Ureter (tissue), 1 donor: ENCODE measurements around the gene PRKCG. TPM values are rescaled to one million over a fixed set of nuclear protein-coding genes. Genes with fewer than 3 reads are reported as not detected.
"Not testable (repeated sequence)": the region's sequence is repeated elsewhere in the genome, so short reads cannot be mapped to it uniquely, and the experiment has no call there.

Source experiments
- DNase-seq: peaks from one replicate; pipeline ENCODE4 v3.0.0-alpha.2; 2020; ENCODE audit warnings: low spot score
- total RNA-seq: library from RNA; stranded (reverse); gene quantifications from one replicate; pipeline ENCODE4 v1.2.4, GENCODE V29; 2023
- donor health status: DM: yes; HTN: yes; CAD: no.

PRKCG gene
- total RNA-seq, 1 donor from 2014 or later = not detected

- DNase-seq = no peak
Measured at GRCh38 chr19:53944933-53945332, 62.9 kb downstream of the PRKCG start.

- DNase-seq = no peak
Measured at GRCh38 chr19:53945441-53945840, 63.4 kb downstream of the PRKCG start.

GRCh38 chr19:53945998-53946397 lies 64.0 kb downstream of the PRKCG start:
- DNase-seq = no peak

- DNase-seq = no peak
Measured at GRCh38 chr19:53947624-53948023, 65.6 kb downstream of the PRKCG start.

- DNase-seq = not testable (repeated sequence)
Measured at GRCh38 chr19:53948611-53949010, 66.6 kb downstream of the PRKCG start.

- no peak for DNase-seq
Measured at GRCh38 chr19:53951436-53951835, 69.4 kb downstream of the PRKCG start.

GRCh38 chr19:53951947-53952346 lies 70.0 kb downstream of the PRKCG start:
- DNase-seq = no peak

- no peak for DNase-seq
Measured at GRCh38 chr19:53953383-53953782, 71.4 kb downstream of the PRKCG start.

Other genes starting within 250 kb of the PRKCG start
- gene NLRP12, start 57.9 kb upstream of the PRKCG start, total RNA-seq = 0.31 TPM
- 155 TPM for gene MYADM, start 14.3 kb upstream of the PRKCG start, total RNA-seq
- not detected for gene CACNG7, start 27.1 kb downstream of the PRKCG start, total RNA-seq
- 0.08 TPM for gene CACNG8, start 80.7 kb downstream of the PRKCG start, total RNA-seq
- gene CACNG6, start 109.4 kb downstream of the PRKCG start, total RNA-seq = not detected
- gene VSTM1, start 181.7 kb downstream of the PRKCG start, total RNA-seq = not detected
- not detected for gene TARM1, start 199.2 kb downstream of the PRKCG start, total RNA-seq
- 1.7 TPM for gene OSCAR, start 218.6 kb downstream of the PRKCG start, total RNA-seq
- 126 TPM for gene NDUFA3, start 220.7 kb downstream of the PRKCG start, total RNA-seq
- 16.8 TPM for gene TFPT, start 233.5 kb downstream of the PRKCG start, total RNA-seq
- 59.0 TPM for gene PRPF31, start 233.6 kb downstream of the PRKCG start, total RNA-seq